Measurements from ENCODE around the gene FPGS.

FPGS gene

DNA sequence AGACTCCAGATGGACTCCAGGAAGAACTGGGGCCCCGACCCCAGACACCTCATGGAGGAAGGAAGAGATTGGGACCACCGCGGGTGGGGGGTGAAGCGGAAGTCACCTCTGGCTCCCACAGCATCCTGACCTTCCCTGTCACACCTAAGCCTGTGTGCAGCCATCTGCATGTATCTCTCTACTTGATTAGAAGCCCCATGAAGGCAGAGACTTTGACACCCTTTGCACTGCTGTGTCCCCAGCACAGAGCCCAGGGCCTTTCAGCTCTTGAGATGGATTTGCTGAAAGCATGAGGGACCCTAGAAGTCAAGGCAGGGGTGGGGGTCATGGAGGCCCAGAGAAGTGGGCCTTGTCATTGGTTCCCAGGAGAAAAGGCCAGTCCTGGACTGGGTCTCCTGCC, 54.6 kb downstream of the FPGS start:
- Histone ChIP-seq H3K36me3 (ENCODE audit: control insufficient read depth in 1 of 2, insufficient read depth in 2 of 2, low read length in 2 of 2) (no peaks in the 10 kb centered on the region), H3K4me1 (ENCODE audit: control insufficient read depth in 1 of 2, insufficient read depth in 2 of 2, low read length in 2 of 2) (peaks cover 1 to 13% of the 10 kb centered on the region in 2 donors), H3K27me3 (ENCODE audit: low read depth, low read length) (no peaks in the 10 kb centered on the region), H3K27ac (ENCODE audit: low read length) (no peak overlapping the region), H3K9me3 (ENCODE audit: control insufficient read depth in 1 of 2, low read length in 2 of 2) (no peaks in the 10 kb centered on the region), H3K4me3 (ENCODE audit: low read depth in 1 of 2, low read length in 2 of 2) (no peak overlapping the region)

DNA sequence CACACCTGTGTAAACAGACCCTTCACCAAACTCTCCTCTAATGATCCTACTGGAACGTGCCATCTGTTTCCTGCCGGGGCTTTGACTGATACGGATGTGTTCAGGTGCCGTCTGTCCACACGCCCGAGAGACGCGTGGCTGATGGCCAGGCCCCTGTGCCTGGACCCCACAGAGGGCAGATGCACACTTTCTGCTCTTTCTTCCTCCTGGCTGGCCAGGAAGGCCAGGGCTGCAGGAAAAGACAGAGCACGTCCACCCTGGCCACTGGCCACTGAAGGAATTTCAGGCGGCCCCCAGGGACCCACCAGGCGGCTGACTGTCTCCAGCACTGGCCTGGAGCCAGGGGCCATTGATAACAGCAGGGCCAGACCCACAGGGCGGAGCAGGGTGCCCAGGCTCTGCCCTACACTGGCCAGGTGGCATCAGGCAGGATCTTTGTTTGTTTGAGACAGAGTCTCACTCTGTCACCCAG, 55.4 kb downstream of the FPGS start:
- H3K27me3 ChIP-seq (ENCODE audit: low read depth, low read length), result no peaks in the 10 kb centered on the region
- no peak overlapping the region for H3K4me3 ChIP-seq (ENCODE audit: low read depth in 1 of 2, low read length in 2 of 2)
- H3K36me3 ChIP-seq (ENCODE audit: control insufficient read depth in 1 of 2, insufficient read depth in 2 of 2, low read length in 2 of 2), result no peaks in the 10 kb centered on the region
- no peak overlapping the region for H3K27ac ChIP-seq (ENCODE audit: low read length)
- H3K9me3 ChIP-seq (ENCODE audit: control insufficient read depth in 1 of 2, low read length in 2 of 2), result no peaks in the 10 kb centered on the region
- H3K4me1 ChIP-seq (ENCODE audit: control insufficient read depth in 1 of 2, insufficient read depth in 2 of 2, low read length in 2 of 2), result peaks cover 0 to 18% of the 10 kb centered on the region in 2 donors

DNA sequence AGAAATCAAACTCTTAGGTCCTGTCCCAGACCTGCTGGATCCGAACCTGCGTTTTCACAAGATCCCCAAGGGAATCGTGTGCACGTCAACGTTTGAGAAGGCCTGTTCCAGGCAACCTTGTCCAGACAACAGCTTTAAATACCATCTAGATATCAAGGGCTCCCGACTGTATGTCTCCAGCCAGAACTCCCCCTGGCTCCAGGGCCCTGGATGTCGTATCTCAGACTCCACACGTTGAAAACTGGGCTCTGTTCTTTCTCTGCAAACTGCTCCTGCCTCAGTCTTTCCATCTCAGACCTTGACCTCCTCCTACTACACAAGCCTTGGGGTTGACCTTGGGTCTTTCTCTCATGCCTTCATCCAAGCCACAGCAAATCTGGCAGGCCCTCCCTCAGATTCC, 57.6 kb downstream of the FPGS start:
- no peaks in the 10 kb centered on the region for H3K9me3 ChIP-seq (ENCODE audit: control insufficient read depth in 1 of 2, low read length in 2 of 2)
- no peaks in the 10 kb centered on the region for H3K27me3 ChIP-seq (ENCODE audit: low read depth, low read length)
- no peaks in the 10 kb centered on the region for H3K36me3 ChIP-seq (ENCODE audit: control insufficient read depth in 1 of 2, insufficient read depth in 2 of 2, low read length in 2 of 2)
- peaks cover 0 to 18% of the 10 kb centered on the region in 2 donors for H3K4me1 ChIP-seq (ENCODE audit: control insufficient read depth in 1 of 2, insufficient read depth in 2 of 2, low read length in 2 of 2)
- no peak overlapping the region for H3K4me3 ChIP-seq (ENCODE audit: low read depth in 1 of 2, low read length in 2 of 2)
- no peak overlapping the region for H3K27ac ChIP-seq (ENCODE audit: low read length)

DNA sequence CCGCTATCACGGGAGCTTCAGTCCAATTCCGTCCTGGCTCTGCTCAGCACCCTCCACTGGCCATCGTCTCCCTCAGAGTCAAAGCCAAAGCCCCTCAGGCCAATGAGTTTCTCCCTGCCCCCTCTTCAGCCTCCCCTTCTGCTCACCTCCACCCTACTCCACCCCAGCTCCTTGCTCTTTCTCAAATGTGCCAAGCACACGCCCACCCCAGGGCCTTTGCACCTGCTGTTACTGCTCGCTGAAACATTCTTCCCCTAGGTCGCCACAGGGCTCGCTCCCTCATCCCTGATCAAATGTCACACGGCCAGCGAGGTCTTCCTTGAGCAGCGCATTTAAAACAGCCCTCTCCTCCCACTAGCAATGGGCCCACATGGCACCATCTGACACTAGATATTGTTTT, 58.1 kb downstream of the FPGS start:
- H3K27ac ChIP-seq (ENCODE audit: low read length), result no peak overlapping the region
- H3K4me3 ChIP-seq (ENCODE audit: low read depth in 1 of 2, low read length in 2 of 2), result no peak overlapping the region
- H3K9me3 ChIP-seq (ENCODE audit: control insufficient read depth in 1 of 2, low read length in 2 of 2), result no peaks in the 10 kb centered on the region
- no peaks in the 10 kb centered on the region for H3K27me3 ChIP-seq (ENCODE audit: low read depth, low read length)
- peaks cover 0 to 18% of the 10 kb centered on the region in 2 donors for H3K4me1 ChIP-seq (ENCODE audit: control insufficient read depth in 1 of 2, insufficient read depth in 2 of 2, low read length in 2 of 2)
- H3K36me3 ChIP-seq (ENCODE audit: control insufficient read depth in 1 of 2, insufficient read depth in 2 of 2, low read length in 2 of 2), result no peaks in the 10 kb centered on the region

DNA sequence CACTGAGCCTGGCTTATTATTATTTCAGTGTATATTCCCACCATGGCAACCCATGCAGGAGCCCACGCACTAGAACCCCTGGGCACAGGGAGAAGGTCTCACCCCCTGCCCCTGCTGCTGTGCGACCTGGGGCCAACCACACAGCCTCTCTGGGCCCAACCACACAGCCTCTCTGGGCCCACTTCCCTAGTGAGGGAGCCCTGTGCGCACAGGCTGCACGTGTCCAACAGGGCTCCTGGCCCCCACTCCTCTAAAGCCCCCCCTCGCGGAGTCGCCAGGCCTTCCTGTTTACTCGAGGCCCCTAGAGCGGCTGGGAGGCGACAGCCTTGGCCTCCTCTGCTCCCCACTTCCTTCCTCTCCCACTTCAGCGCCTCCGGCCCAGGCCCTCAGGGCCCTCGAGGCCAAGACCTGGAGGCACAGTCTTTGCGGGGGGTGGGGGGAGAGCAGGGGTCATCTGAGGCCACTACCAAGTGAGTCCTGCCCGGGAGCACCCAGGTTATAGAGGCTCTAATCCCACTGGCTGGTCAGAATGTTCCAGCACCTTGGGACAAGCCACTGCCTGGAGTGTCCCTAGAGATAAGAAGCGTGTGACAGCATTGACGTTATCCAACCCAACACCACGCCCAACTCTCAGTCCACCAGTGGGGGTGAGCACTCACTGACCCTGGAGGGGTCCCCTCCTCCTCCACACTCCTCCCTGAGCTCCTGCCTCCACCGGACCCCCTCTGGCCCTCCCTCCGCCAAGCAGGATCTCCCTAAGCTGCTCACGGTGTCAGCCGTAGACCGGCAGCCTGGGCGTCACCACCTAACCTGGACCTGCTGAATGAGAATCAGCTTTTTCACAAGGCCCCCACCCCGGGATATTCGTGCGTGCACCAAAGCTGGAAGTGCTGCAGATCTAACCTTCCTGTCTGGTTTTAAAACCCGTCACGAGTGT, 59.7 kb downstream of the FPGS start:
- Histone ChIP-seq H3K27me3 (ENCODE audit: low read depth, low read length) (no peaks in the 10 kb centered on the region), H3K9me3 (ENCODE audit: control insufficient read depth in 1 of 2, low read length in 2 of 2) (no peaks in the 10 kb centered on the region), H3K4me1 (ENCODE audit: control insufficient read depth in 1 of 2, insufficient read depth in 2 of 2, low read length in 2 of 2) (peaks cover 0 to 18% of the 10 kb centered on the region in 2 donors), H3K36me3 (ENCODE audit: control insufficient read depth in 1 of 2, insufficient read depth in 2 of 2, low read length in 2 of 2) (peaks cover 0 to 3% of the 10 kb centered on the region in 2 donors), H3K27ac (ENCODE audit: low read length) (peak overlapping the region; percentile 51), H3K4me3 (ENCODE audit: low read depth in 1 of 2, low read length in 2 of 2) (no peak overlapping the region)

DNA sequence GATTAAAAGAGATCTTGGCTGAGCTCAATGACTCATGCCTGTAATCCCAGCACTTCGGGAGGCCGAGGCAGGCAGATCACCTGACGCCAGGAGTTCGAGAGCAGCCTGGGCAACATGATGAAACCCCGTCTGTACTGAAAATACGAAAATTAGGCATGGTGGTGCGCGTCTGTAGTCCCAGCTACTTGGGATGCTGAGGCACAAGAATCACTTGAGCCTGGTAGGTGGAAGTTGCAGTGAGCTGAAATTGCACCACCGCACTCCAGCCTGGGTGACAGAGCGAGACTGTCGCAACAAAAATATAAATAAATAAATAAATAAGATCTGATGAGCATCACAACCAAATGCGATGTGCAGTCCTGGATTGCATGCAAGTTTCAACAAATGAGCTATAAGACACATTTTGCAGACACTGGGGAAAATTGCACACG, 60.5 kb downstream of the FPGS start:
- Histone ChIP-seq H3K4me3 (ENCODE audit: low read depth in 1 of 2, low read length in 2 of 2) (no peak overlapping the region), H3K27me3 (ENCODE audit: low read depth, low read length) (no peaks in the 10 kb centered on the region), H3K36me3 (ENCODE audit: control insufficient read depth in 1 of 2, insufficient read depth in 2 of 2, low read length in 2 of 2) (peaks cover 6 to 11% of the 10 kb centered on the region in 2 donors), H3K9me3 (ENCODE audit: control insufficient read depth in 1 of 2, low read length in 2 of 2) (no peaks in the 10 kb centered on the region), H3K4me1 (ENCODE audit: control insufficient read depth in 1 of 2, insufficient read depth in 2 of 2, low read length in 2 of 2) (peaks cover 0 to 18% of the 10 kb centered on the region in 2 donors), H3K27ac (ENCODE audit: low read length) (peak overlapping the region; percentile 45)

All from muscle layer of duodenum (tissue), 2 donors.